Stimulated activated CD4-positive, alpha-beta T cell treated with anti-CD3 and anti-CD28 coated beads, Interleukin-2, amount 100 ng/mL, for 48 hours (primary cell): Measurements from ENCODE around the gene CKAP2.
"Not testable (repeated sequence)": the region's sequence is repeated elsewhere in the genome, so short reads cannot be mapped to it uniquely, and the experiment has no call there.

ENCODE experiments used
- DNase-seq, 2 donors: peaks; one replicate each; pipeline ENCODE4 v3.0.0-alpha.2; 2020

The CKAP2 gene, protein sequence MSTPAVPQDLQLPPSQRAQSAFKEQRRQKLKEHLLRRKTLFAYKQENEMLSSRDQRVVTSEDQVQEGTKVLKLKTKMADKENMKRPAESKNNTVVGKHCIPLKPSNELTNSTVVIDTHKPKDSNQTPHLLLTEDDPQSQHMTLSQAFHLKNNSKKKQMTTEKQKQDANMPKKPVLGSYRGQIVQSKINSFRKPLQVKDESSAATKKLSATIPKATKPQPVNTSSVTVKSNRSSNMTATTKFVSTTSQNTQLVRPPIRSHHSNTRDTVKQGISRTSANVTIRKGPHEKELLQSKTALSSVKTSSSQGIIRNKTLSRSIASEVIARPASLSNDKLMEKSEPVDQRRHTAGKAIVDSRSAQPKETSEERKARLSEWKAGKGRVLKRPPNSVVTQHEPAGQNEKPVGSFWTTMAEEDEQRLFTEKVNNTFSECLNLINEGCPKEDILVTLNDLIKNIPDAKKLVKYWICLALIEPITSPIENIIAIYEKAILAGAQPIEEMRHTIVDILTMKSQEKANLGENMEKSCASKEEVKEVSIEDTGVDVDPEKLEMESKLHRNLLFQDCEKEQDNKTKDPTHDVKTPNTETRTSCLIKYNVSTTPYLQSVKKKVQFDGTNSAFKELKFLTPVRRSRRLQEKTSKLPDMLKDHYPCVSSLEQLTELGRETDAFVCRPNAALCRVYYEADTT

DNA sequence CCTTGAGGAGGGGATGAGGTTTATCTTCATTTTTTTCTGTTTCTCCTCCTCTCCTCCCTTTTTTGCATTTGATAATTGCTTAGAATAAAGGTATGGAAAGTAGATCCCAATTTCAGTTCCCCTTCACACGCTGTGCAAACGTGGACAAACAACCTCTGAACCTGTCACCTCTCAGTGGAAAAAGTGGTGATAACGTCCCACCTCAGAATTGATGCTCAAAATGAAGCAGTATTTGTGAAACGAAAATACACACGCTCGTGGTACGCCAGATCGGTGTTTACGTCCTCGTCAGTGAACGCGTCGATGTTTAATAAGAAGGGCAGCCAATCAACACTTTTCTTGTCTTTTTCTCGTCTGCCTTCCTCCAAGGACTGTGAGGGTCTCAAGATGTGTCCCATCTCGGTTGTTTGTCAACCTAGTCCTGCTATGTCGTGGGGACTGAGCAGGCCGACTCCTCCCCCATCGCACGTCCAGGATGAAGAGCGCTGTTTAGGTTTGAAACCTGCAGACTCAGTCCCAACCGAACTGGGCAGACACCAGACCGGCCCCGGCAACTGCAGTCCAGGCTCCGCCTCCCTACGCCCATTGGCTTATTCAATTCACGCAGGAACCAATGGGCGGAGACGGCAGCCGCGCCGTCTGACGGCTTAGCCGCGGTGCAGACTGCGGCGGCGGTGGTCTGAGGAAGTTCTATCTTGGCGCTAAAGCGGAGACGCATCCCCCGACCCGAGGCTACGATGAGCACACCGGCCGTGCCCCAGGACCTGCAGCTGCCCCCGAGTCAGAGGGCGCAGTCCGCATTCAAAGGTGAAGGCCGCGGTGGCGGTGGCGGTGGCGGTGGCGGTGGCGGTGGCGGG, at the start of gene CKAP2:
Gene CKAP2 (plus strand): TSS at position 659 of the 857 bp plus-strand sequence. CDS start 79 bp downstream, at position 738.
- peak; percentile 85 to 89 for DNase-seq

DNA sequence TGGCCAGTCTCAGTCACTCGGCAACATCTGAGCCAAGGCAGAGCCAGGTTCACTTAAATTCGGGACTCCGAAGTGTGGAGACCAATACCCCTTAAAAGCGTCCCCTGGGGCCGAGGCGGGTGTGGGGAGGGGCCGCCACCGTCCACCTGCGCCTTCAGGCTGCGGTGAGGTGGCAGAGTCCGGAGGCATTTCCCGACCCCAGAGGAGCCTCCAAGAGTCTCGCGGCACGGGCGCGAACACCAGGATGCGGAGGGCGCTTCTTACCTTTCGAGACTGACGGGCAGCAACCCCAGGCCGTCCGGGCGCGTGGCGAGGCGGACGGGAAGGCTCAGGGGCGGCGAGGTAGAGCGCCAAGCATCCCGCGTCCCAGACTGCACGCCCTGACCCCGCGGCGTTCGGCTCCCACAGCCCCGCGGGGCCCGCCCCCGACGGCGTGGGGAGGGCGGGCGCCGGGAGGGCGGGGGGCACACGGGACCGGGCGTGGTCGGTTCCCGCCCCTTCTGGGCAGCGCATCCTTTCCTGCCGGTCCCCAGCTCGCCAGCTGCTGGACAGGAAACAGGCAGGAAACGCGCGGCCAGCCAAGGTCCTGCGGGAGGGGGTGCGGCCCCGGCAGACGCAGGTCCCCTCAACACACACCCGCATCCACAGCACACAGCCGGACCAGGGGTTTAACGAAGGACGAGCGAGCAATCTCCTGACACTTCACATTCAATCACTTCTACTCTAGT, 49.3 kb upstream of the CKAP2 start, which contains the start of gene THSD1:
Gene THSD1 (minus strand): TSS at position 406 of the 728 bp plus-strand sequence. CDS start 3,572 bp downstream, outside the sequence.
- DNase-seq = no peak

DNA sequence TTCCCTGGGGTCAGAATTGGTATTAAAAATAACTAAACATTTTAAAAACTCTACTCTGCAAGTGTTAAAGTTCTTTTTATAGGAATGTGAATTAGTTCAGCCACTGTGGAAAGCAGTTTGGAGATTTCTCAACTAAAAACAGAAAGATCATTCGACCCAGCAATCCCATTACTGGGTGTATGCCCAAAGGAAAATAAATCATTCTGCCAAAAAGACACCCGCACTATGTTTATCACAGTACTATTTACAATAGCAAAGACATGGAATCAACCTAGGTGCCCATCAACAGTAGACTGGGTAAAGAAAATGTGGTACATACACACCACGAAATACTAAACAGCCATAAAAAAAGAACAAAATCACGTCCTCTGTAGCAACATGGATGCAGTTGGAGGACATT, 48.6 kb upstream of the CKAP2 start:
- DNase-seq = no peak

DNA sequence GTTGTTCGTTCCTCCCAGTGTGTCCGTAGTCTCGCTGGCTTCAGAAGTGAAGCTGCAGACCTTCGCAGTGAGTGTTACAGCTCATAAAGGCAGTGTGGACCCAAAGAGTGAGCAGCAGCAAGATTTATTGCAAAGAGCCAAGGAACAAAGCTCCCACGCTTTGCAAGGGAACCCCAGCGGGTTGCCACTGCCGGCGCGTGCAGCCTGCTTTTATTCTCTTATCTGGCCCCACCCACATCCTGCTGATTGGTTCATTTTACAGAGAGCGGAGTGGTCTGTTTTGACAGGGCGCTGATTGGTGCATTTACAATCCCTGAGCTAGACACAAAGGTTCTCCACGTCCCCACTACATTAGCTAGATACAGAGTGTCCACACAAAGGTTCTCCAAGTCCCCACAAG, 47.8 kb upstream of the CKAP2 start:
- DNase-seq = not testable (repeated sequence)

DNA sequence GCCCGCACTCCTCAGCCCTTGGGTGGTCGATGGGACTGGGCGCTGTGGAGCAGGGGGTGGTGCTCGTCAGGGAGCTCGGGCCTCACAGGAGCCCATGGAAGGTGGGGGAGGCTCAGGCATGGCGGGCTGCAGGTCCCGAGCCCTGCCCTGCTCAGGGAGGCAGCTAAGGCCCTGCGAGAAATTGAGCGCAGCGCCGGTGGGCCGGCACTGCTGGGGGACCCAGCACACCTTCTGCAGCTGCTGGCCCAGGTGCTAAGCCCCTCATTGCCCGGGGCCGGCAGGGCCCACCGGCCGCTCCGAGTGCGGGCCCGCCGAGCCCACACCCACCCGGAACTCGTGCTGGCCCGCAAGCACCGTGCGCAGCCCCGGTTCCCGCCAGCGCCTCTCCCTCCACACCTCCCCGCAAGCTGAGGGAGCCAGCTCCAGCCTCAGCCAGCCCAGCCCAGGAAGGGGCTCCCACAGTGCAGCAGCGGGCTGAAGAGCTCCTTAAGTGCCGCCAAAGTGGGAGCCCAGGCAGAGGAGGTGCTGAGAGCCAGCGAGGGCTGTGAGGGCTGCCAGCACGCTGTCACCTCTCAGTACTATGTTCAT, 47.1 kb upstream of the CKAP2 start:
- DNase-seq = not testable (repeated sequence)

DNA sequence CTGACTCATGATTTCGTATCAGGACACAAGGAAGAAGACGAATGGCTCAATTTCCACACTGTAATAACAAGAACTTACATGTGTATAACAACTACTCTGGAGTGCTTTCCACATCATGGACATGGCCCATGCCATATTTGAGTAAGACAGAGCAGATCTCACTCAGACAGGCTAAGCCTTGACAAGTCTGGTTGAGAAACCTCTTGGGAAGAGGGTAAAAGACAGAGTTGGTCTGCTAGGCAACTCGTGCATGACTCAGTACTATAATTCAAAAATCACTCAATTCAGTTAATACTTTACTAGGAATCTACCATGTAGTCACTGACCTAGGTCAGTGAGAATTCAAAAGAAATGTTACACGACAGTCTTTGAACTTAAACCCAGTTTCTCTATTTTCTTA, 43.6 kb upstream of the CKAP2 start:
- no peak for DNase-seq

DNA sequence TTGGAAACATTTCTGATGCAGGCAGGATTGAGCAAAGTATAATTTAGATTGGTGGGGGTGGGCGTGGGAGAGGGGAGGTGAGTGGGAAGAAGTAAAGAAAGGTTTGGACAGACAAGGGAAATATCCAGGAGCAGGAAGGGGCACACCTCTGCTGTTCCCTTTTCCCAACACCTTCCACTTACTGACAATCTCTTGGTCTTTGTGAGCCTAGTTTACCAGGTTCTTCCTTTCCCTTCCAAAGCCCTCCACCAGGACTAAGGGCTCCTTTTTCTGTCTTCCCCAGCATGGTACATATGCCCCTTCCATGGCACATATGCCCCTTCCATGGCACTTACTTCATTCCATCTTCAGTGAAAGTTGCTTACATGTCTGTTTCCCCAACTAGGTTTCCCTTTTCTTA, 43.1 kb upstream of the CKAP2 start:
- no peak for DNase-seq

DNA sequence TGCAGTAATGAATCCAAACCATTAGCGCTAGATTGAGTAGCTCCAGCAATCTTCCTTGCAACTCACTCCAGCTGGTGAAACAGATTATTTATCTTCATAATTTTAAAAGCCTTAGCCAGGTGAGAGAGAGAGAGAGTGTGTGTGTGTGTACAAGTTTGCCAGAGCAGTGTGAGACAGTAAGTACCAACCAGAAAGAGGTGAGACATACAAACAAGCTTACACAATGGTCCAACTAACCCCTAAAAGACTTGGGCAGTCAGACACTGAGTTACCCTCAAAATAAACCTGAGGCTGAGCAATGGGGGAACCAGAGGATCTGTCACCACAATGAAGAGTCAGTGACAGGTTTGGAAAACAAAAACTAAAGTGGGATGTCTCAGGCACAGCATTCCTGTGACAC, 41.2 kb upstream of the CKAP2 start:
- no peak for DNase-seq

DNA sequence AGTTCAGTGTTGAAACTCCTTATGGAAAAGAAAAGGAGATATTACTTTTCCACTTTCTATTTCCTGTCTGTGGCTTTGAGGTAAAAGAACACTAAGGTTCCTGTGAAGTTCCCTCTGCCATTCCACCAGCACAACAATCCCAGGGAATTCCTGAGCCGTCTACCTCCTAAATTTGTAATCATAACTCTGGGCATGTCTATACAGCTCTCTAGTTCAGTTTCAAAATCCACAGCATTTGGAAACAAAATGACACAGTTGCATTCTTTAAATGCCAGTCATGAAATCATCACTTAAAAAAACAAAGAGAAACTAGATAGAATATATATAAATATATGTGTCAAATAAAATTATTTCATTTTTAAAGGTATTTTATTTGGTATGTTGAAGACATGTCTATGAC, 40.3 kb upstream of the CKAP2 start:
- no peak for DNase-seq

DNA sequence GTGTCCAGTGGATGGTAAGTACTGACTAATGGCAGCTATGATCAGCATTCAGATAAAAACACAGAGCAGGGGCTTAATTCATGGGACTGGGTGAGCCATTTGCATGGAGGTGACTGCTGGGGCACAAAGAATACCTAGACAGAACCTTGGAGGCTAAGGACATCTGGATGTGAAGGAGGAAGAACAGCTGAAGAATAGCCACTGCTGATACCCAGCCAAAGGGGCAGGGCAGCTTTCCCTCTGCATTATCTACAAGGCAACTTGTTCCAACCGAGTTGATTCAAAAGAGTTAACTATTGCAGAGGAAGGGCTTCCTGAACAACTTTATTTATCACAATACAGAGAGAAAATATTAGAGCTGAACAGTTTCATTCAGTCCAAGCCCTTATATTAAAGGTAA, 36.2 kb upstream of the CKAP2 start:
- DNase-seq = no peak

DNA sequence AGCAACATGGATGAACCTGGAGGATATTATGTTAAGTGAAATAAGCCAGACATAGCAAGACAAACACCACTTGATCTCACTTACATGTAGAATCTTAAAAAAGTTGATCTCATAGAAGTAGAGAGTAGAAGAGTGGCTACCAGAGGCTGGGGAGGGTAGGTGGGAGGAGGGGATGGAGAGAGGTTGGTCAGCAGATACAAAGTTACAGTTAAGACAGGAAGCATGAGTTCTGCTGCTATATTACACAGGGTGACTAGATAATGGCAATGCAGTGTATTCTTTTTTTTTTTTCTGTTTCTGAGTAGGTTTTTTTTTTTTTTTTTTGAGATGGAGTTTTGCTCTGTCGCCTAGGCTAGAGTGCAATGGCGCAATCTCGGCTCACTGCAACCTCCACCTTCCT, 34.1 kb upstream of the CKAP2 start:
- no peak for DNase-seq

DNA sequence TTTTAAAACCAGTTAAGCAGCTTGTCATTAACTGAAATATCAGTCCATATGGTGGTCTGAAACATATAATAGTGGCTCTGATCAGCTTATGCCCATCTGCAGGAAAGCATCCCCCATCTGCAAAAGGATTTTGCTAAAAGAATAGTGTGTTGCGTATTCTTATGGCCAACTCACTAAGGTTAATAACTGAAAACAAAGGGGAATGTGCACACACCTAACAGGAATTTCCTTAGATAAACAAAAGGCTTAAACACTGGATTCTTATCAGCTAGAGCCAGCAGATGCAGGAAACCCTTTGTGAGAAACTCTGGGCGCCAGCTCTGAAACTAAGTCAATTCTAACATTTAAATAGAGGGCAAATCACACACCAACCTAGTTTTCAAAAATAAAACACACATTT, 27.0 kb upstream of the CKAP2 start:
- DNase-seq = no peak

DNA sequence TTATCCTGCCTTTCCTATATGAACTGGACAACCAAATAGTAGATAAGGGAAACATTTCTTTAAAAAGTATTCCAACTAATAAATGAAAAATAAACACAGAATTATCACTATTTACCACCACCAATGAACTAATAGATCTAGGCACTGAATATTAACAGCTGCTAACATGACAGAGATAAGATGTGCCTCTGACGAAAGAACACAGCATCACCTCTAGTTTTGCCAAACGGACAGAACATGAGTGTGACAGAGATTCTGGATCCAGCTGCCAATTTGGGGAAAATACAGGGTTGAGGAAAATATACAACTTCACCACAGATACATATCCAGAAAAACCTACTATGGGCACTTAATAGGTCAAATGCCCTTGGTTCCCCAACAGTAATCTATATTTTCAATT, 22.8 kb upstream of the CKAP2 start:
- DNase-seq = no peak

DNA sequence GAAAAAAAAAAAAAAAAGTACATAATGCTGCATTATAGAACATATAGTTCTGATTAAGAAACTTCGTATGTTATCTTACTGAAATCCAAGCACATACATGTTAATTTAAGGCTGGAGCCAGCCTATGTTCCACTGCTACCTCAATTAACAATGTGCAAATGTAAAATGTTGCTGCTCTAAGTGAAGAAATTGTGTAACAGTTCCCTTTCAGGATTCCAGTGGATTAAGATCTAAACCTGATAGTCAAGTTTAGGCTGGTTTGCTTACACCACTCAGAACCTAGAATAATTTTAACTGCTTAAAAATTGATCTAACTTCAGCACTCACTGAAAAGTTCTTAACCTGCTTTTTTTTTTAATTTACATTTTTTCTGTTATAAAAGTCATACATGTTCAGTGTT, 9.0 kb upstream of the CKAP2 start:
- no peak for DNase-seq

DNA sequence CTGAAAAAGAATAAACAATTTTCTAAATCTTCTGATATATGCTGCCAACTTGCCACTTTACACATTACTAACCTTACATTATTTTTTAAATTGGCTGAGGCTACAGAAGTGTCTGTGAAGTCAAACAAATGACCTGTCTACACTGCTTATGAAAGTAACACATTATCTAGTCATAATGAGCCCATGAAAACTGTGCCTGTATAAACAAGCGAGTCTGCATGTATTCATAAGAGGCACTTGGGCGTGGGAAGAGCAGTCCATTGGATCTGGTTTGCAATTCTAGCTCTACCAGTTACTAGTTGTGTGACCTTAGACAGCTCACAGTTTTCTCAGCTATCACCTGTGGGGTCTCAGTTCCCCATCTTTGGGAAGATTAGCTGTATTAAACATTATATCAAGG, 7.9 kb upstream of the CKAP2 start:
- DNase-seq = no peak

DNA sequence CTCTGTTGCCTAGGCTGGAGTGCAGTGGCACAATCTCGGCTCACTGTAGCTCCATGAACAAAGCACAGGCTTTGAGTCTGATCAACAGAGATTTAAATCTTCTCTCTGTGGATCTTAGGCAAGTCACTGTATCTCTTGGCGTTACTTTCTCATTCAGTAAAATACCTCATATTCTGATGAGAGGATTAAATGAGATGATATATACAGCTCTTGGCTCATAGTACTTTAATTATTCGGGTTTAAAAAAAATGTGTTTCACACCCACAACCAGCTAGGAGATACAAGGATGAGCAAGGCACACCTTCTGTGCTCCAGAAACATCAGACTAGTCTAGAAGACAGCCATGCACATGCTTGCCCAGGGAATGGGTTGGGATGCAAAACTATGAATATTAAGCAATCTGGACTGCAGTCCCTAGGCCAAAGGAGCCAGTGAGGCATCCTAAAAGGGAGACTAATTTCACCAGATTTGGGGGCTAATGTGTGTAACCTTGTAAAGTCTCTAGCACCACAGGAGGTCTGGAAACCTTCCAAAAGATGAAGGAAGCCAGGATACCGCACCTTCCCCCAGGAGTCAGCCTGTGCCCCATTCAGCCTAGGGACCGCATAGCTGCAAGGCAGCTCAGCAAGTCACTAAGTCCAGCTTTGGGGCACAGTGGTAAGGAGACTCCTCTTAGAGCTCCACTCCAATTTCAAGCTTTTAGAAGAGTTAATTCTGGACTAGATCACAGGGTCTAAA, 7.3 kb upstream of the CKAP2 start:
- no peak for DNase-seq

DNA sequence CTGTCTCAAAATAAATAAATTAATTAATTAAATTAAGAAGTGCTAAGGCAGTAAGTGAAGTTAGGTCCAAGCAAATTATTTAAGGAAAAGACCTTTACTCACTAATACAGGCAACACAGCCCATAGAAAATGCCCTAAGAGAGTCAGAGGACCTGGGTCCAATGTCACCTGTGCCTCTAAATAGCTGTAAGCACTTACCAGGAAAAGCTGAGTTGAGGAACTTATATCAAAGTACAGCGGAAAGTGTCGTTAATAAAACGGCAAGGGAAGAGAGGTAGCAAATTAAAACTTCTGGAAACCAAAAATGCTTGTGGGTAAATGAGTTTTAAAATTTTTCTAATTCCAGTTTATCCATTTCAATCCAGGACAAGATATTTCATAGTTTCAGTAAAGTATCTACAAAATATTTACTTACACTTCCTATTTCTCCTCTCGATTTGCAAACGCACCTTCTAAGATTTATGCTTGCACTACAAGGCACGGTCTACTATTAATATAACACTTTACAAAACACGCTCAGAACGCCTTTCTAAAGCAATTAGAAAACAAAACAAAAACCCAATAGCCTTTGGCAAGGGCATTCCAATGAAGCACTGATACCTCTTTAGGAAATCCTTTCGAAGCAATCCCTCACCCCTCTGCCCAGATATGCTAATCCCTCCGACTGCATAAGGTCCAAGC, 5.8 kb upstream of the CKAP2 start:
- no peak for DNase-seq

DNA sequence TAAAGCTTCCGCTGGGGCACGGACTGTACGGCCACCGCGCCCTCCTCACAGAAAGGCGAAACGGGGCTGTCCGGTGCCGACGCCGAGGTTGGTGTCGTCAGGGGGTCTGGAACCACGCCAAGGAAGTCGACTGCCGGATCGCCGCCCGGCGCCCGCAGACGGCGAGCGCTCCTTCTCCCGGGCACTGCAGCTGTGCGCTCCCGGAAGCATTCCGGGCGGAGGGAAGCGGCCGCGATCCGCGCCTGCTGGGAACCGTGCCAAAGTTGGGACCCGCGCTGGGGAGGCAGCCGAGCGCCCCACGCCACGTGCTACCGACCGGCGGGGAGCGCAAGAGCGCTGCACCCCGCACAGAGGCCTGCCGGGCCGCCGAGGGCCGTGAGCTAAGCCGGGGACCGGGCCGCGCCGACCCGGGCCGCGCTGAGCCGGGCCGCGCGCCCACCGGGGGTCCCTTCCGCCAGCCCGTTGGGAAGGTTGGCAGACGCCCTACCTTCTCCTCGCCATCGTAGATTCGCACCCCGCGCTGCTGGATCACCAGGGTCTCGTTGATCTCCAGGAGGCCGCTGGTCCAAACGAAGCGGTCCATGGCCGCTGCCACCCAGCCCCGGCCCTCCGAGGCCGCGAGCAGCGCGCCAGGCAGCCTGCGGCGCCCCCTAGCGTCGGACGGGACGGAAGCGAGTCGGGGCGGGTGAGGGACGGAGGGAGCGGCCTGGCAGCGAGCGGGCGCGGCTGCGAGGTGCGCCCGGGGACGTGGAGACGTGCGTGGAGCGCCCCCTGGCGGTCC, 5.1 kb upstream of the CKAP2 start, which contains the start of gene VPS36:
Gene VPS36 (minus strand): TSS at position 623 of the 781 bp plus-strand sequence. CDS start 40 bp downstream, at position 583.
- peak; percentile 95 to 97 for DNase-seq

DNA sequence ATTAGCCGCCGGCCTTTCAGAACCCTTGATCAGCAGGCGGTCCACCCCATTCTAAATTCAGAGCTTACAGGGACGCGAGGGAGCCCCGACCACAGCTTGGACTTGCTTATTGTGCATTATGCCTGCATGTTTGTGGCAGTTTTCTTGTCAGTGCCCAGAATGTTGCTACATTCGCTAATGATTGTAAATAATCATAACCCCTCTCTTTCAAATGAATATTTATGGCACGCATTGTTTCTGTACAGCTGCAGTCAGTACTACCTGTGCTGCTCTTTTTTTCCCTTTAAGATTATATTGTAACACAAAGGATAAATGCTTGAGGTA, 4.5 kb upstream of the CKAP2 start:
- DNase-seq = no peak
